Epidermal melanocyte (primary cell): ENCODE results near the gene PISD.

Experiments used
- DNase-seq: peaks from one replicate; pipeline ENCODE4 v3.0.0; 2011; ENCODE audit warnings: low spot score; ENCODE audit not compliant: insufficient read length

PISD gene

DNA sequence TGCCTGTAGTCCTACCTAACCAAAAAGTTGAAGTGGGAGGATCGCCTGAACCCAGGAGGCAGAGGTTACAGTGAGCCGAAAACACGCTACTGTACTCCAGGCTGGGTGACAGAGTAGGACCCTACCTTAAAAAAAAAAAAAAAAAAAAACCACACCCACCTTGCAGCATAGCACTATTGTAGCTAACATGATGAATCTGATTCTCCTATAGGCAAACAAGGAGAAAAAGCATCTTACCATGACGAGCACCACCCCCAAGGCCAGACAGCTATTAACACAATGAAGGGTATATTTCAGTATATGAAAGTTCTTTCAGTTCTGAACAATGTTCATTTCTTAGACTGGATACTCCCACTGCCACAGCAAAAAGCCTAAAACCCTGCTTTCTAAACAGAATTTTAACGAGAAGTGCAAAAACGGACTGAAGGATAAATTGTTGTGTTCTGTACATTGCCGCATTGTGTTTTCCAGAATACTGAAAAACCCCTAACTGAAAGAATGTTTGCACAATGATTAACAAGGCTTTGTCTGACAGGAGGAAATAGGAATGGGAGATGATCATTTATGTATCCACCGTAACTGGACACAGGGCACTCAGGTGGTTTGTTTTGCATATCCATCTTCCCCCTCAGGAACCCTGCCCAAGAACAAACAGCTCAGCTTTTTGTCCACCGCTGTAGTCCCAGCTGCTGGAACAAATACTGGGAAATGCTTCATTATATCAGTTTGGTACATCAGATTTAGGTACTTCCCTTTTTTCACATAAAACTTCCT lies 8.9 kb downstream of the PISD start:
- no peak for DNase-seq

DNA sequence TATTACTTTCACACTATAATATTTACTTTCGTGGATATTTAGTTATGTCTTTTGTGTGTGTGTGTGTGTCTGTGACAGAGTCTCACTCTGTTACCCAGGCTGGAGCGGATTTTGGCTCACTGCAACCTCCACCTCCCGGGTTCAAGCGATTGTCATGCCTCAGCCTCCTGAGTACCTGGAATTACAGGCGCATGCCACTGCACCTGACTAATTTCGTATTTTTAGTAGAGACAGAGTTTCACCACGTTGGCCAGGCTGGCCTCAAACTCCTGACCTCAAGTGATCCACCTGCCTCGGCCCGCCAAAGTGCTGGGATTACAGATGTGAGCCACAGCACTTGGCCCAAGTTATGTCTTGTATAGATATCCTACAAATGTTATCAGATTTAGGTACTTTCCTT lies 9.9 kb downstream of the PISD start:
- no peak for DNase-seq

DNA sequence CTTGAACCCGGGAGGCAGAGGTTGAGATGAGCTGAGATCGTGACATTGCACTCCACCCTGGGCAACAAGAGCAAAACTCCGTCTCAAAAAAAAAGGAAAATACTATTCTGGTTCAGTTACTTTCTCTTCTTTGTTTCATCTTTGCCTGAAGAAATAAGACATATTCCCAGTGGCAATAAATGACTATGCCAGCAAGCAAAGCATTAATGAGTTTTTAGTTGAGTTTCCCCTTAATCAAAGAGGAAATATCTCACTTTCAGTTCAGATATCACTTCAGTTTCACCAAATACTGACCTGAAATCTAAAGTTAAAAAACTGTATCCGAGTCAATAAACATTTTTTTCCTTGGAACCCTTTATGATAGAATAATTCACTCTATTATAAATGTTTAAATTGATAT lies 10.4 kb downstream of the PISD start:
- DNase-seq: no peak

DNA sequence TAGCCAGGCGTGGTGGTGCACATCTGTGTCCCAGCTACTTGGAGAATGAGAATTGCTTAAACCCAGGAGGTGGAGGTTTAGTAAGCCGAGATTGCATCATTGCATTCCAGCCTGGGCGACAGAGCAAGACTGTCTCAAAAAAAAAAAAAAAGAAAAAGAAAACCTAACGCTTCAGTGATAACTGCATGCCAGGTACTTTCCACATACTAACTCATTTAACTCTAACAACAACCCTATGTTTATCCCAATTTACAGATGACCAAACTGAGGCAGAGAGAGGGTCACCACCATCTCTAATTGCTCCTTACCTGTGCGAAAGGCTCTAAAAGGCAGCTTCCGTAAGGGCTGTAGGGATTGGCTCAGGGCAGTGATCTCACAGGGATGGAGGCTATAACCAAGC lies 11.6 kb downstream of the PISD start:
- no peak for DNase-seq

DNA sequence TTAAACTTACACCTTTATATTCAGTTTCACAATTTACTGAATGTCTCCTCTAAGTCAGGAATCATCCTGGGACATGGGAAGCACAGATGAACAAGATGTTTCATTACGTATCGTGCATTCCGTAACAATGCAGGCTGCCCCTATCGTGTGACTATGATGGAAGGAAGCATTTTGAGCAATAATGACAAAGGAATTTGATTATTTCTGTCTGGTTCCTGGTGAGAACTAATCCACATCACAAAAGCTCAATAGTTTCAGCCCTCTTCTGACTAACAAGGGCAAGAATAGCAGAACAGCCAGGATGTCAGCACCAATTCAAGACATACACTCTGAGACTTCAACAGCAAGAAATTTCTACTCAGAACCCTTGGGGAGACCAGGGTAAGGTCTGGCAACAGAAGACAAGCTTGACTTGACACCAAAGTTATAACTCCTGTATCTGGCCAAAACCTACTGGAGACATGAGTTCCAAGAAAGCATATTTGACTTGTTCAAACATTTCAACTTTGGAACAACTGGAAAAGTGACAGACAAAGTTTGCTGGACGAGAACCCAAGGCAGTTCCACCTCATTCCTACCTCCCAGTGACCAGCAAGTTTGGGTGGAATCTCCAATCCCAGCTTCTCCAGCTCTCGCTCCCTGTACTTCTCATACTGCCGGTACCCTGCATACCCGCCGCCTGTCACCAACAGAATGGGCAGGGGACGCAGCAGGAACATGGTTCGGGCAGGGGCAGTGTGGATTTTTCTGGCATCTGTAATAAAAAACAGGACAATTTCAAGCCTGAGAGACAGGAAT lies 14.3 kb downstream of the PISD start:
- no peak for DNase-seq

DNA sequence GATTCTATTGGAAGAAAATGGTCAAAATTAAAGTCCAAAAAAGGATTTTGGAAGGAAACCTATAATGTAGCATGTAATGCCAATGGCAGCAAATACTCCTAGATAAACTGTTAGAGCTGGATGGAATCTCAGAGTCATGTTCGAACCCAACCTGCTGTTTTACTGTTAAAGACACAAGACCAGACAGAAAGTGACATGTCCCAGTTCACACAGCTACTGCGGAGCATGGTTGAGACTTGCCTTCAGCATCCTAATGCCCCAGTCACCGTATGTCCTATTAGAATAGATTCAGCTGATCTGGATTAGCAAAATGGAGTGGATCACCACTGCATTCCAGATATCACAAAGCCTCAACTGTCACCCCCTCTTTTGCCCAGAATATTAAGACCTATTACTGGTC lies 14.9 kb downstream of the PISD start:
- DNase-seq: no peak

DNA sequence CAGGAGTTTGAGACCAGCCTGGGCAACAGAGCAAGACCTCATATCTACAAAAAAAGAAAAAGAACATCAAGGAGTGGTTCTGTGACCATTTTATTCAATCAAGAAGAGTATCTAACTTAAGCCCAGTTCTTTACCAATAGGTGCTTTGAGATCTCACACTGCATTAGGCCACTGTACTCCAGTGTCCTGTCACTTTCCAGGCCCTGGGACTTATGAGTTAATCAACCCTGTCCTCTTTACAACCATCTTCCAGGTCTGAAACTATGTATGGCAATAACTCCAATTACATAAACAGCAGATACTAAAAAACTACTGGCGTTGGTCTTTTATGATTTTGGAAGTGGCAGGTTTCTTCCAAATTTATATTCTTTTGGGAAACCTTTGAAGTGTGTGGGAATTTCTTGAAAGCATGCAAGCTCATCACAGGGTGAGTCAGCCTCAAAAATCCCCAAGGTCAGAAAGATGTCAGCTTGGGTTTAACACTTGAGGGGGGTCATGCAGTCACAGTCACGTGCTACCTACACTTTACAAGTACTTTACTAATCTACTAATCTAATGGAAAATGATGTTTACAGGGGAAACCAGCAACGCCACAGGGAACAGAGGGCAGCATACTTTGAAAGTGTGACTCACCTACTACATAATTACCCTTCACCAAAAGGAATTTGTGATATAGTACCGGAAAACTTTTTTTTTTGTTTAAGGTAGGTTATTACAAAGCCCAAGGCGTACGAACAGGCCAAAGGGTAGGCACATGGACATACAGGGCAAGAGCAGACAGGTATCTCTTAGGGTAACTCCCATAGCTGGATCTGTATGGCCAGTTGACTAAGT lies 15.6 kb downstream of the PISD start:
- no peak for DNase-seq

DNA sequence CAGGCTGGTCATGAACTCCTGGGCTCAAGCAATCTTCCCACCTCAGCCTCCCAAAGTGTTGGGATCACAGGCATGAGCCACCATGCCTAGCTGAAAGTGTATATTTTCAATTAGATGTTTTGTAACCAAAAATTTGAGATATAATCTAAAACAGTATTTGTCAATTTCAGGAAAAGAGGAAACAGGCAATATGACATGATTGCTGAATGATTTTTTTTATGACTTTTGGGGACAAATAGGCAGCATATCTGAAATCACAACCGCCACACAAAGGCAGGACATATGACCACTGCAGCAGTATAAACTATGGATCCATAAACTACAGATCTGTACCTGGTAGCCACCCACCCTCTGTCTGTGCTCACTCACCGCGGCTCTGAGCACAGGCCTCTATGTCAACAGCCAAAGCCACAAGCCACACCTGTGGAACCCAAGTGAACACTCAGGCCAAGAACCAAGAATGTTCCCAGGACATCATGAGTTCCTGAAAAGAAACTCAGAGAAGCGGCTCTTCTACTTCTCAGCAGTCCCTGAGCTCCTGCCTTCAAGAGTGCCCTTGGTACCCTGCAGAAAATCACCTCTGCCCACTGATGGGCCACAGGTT lies 22.5 kb downstream of the PISD start:
- DNase-seq: no peak

DNA sequence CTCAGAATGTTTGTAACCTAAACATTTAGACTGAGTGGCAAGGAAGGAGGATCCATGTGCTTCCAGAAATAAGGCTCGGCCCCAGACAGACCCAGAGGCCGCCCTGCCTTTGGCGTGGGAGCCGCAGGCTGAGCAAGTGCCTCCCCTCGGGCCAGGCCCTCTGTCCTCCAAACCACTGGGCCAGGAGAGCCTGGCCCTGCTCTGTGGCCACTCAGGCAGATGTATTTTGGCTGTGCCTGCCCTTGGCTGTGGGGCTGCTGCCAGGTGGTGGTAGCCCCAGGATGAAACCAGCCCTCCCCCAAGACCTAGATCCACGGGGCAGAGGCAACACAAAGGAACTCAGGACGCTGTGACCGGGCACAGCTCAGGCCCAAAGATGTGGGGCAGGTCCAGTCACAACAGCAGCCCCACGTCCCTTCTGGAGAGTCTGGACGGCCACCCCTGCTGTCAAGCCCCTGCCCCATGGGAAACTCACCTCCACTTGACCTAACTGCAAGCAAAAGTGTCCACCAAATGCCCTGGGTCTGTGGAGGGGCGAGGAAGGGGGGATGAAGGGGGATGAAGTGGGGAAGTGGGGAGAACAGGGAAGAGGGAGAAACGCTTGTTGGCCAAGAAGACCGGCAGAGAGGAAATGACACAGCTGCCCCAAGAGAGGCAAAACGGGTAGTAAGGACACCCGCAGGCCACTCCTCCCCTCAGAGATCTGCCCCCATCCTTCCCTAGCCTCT lies 24.0 kb downstream of the PISD start:
- no peak for DNase-seq

DNA sequence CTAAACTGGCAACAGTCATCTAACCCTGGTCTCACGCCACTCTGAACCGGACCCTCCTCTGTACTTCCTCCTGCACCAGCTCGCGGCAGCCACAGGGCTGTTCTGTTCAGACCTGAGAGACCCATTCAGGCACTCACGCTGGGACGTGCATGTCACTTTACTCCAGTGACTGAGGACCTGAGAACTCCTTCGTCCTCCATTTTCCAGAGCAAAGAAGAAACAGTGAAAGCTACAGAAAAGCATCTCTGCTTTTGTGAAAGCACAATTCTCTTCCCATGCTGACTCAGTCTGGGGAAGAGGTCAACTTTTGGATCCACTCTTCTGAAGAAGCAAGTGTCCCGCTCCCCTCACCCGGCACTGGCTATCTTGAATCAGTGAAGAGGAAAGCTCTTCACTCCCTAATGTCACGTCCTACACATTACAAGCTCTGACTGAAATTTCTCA lies 24.5 kb downstream of the PISD start:
- DNase-seq: no peak

DNA sequence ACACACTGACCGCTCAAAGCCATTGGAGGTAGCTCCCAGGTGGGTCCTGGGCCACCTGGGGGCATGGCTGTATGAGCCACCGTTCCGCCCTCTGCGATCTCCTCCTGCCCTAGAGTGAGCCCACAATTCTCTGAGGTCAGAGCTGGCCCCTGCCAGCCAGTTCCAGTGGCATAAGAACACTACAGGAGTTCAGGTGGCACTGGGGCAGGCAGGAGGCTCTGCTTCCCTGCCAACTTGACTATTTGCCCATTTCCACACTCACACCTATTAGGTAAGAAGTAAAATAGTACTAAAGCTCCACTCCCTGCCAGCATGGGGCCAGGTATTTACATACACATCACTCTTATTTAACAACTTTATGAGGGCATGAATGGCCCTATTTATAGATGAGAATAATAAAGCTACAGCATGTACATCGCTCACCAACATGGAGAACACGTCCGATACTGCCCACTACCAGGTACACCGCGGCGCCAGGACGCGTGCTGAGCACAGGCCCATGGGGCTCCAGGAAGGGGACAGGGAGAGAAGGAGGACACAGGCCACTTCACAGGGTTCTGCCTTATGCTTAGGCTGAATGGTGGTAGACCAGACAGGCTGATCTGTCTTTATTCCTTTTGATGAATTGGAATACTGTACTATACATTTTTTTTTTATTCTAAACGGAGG lies 26.2 kb downstream of the PISD start:
- DNase-seq: no peak

DNA sequence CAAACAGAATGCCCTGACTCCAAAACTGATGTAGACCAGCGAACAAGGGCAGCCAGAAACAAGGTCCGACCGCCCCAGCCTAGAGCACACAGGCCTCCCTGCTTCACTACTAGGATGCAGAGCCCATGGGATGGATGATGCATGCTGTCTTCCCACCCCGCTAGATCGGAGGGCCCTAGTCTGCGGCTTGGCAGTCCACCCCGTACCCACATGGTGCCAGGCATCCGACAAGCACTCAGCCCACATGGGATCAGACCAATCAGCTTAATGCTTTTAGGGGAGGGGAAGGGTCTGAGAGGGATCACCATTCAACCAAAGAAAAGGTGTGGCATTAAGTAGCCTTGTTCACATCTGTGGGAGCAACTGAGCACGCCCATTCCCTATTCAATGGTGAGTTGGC lies 30.6 kb downstream of the PISD start:
- DNase-seq: no peak

DNA sequence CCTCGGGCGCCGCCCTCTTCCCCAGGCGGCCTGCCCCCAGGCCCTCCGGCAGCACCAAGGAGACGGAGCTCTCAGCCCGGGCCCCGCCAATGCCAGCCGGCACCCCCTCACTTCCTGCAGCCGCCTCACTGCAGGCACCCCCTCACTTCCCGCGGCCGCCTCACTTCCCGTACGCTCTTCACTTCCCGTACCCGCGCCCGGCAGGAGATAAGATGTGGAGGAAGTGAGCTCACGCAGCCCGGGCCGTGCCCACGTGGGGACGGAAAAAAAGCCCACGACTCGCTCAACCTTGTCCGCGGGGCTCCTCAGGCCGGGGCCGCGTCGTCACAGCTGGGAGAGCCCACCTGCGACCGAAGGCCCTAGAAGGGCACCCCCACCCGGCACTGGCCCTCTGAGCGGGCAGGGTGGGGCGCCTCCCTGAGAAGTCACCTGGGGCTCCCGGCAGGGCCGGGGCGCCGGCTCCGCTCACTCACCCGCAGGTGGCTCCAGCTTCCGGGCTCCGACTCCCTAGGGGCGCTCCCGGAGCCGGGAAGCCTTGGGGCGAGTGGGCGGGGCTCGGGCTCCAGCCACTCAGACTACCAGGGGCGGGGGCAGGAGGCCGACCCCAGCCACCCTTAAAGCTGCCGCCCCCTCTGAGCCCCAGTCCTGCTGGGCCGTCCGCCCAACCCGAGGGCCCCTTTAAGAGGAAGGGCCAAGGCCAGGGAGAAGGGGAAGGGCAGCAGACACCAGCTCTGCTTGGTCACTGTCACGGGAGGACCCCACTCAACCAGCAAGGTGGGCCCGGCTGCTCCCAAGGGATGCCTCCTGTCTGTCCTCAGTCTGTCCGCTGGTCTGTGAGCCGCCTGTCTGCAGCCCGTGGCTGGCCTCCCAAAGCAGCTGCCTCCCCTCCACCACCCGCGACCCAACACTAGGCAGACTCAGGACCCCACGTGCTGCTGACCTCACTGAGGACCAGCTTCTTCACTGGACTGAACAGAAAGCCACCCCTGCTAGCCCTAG lies 31.4 kb downstream of the PISD start:
- peak; percentile 80 for DNase-seq

DNA sequence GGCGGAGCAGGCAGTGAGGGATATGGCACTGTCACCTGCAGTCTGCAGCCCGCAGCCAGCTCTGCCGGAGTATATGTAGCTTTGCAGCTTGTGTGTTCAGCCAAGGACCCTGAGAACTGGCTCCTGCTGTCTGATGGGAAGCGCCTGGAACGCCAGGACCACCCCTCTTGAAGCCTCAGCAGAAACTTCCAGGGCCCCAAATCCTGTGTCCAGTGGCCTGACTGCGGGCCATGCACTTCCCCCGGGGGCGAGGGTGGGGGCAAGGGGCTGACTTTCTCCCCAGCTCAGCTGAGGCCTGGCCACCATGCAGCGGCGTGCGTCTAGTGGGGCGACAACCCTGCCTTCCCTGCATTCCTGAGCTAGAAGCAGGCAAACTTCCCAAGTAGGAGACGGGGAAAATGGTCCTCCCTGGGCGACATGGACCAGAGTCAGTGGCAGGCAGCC lies 32.3 kb downstream of the PISD start:
- DNase-seq: no peak

DNA sequence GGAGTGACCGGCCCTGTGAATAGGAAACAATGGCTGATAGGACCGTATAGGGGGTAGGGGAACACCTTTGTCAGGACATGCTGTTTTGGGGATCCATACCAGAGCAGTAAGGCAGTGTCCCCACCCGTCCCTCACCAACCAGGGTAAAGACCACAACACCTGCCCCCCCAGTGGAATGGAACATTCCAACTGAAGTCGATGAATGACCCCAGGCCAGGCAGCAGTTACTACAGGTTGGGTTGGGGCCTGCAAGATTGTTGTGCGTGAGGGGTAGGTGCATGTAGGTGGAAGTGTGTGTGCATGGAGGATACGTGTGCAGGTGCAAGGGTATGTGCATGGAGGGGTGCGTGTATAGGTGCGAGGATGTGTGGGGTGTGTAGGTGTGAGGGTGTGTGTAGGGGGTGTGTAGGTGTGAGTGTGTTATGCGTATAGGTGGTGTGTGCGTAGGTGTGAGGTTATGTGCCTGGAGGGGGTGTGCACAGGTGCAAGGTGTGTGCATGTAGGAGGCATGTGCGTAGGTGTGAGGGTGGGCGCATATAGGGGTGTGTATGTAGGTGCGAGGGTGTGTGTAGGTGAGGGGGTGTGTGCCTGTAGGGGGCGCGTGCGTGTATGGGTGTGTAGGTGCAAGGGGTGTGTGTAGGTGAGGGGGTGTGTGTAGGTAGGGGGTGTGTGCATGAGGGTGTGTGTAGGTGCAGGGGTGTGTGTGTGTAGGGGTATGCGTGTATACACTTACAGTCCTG lies 32.9 kb downstream of the PISD start:
- no peak for DNase-seq

DNA sequence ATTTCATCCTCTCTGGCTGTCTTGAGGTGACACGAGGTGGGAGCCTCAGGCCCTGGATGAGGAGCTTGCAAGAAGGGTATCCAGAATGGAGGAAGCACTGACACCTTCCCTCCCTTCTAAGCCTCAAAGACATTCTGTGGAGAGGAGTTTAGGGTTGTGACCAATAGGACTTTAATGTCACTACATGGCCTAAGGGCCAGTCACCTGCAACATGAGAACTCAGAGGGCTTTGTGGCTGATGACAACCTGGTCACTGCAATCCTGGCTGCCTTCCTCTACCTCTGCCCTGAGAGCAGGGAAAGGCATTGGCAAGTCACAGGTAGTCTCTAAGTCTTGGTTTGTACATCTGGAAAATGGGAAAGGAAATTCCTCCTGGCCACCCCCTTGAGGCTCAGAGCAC lies 33.7 kb downstream of the PISD start:
- no peak for DNase-seq

DNA sequence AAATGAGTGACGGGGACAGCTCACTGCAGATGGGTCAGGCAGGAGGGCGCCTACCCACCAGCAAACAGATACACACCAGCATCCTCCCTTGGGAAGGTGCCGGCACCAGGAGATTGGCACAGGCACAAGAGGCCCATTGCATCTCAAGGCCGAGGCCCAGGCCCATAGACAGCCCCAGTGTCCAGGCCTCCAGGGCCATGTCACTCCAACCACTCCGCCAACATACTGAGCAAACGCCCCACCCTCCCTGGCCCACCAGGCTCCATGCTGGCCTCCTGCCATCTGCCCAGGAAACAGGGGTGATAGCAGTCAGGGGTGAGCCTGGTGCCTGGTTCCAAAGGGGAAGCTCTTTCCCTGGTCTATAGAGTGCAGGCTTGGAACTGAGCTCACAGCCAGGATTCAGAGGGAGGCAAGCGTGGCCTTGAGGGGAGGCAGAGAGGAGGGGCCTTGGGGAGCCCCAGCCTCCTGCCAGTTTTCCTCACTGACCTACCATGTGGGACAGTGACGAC lies 34.7 kb downstream of the PISD start:
- DNase-seq: no peak
